ENCODE results near the gene PRPF8. TPM values are rescaled to one million over a fixed set of nuclear protein-coding genes. Genes with fewer than 3 reads are reported as not detected.

PRPF8 gene
- total and polyA plus RNA-seq, 2 of the 13 experiments (the other 11 are each of a cell fraction or from before 2014, with no cell fraction given): 112 to 179 TPM

DNA sequence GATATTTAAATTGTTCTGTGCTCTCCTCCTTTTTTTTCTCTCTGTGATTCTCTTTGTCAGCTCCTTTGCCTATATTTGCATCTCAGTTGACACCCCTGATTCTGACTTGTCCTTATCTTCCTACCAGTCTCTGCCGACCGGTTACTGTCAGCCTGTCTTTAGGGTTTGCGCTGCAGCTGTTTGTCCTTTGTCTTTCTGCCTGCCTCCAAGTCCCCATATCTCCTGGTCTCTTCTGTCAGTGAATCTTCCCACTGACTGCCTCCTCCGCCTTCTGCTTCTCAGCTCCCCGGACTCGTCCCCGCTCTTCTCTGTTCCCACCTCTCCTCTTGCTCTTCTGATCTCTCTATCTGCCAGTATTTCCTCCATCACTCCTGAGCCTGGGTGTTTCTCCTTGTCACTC lies 20.3 kb upstream of the PRPF8 start:
- BruUV-seq (replicated peaks): no TSS peak
- in situ Hi-C loops (cut with HindIII; ENCODE audit: extremely low pct_ligation_motif_present, low pct_unique_long_range_greater_than_20kb): loop anchor here (25.0 kb wide), 1 partner anchor 332 kb away; the partner anchor contains the start of genes DPH1, OVCA2 and RTN4RL1
- no peak overlapping the region for H2AFZ ChIP-seq (ENCODE audit: low read length)

More for the DNA sequence above, 20.3 kb upstream of the PRPF8 start:
- no peaks in the 10 kb centered on the region for H3K9me3 ChIP-seq (ENCODE audit: low read length)
- ChIA-PET CTCF (ENCODE audit: low intra/inter-chr PET ratio, low total read pairs) (no interaction called here), POLR2A (no interaction called here)
- H3K27ac ChIP-seq (ENCODE audit: extremely low read length, insufficient read depth, low read length): no peak overlapping the region
- TF ChIP-seq, protein P1, sequence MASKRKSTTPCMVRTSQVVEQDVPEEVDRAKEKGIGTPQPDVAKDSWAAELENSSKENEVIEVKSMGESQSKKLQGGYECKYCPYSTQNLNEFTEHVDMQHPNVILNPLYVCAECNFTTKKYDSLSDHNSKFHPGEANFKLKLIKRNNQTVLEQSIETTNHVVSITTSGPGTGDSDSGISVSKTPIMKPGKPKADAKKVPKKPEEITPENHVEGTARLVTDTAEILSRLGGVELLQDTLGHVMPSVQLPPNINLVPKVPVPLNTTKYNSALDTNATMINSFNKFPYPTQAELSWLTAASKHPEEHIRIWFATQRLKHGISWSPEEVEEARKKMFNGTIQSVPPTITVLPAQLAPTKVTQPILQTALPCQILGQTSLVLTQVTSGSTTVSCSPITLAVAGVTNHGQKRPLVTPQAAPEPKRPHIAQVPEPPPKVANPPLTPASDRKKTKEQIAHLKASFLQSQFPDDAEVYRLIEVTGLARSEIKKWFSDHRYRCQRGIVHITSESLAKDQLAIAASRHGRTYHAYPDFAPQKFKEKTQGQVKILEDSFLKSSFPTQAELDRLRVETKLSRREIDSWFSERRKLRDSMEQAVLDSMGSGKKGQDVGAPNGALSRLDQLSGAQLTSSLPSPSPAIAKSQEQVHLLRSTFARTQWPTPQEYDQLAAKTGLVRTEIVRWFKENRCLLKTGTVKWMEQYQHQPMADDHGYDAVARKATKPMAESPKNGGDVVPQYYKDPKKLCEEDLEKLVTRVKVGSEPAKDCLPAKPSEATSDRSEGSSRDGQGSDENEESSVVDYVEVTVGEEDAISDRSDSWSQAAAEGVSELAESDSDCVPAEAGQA (IDR thresholded peaks at IDR 0.05; ENCODE audit: low read depth): no peak
- TF ChIP-seq, protein P1 (CRISPR knock-in tag; IDR thresholded peaks at IDR 0.05; ENCODE audit: borderline replicate concordance): no peak
- TF ChIP-seq ZNF749 (CRISPR knock-in tag; IDR thresholded peaks at IDR 0.05; ENCODE audit: borderline replicate concordance): no peak
- TF ChIP-seq ARHGAP35 (CRISPR knock-in tag; IDR thresholded peaks at IDR 0.05; ENCODE audit: borderline replicate concordance): no peak
- no peak for TF ChIP-seq HNRNPUL1 (IDR thresholded peaks at IDR 0.05; ENCODE audit: low read depth, low read length)
- TF ChIP-seq ZNF225 (CRISPR knock-in tag; IDR thresholded peaks at IDR 0.05): no peak
- TF ChIP-seq MTF1 (CRISPR knock-in tag; IDR thresholded peaks at IDR 0.05): no peak
- TF ChIP-seq, protein P2, sequence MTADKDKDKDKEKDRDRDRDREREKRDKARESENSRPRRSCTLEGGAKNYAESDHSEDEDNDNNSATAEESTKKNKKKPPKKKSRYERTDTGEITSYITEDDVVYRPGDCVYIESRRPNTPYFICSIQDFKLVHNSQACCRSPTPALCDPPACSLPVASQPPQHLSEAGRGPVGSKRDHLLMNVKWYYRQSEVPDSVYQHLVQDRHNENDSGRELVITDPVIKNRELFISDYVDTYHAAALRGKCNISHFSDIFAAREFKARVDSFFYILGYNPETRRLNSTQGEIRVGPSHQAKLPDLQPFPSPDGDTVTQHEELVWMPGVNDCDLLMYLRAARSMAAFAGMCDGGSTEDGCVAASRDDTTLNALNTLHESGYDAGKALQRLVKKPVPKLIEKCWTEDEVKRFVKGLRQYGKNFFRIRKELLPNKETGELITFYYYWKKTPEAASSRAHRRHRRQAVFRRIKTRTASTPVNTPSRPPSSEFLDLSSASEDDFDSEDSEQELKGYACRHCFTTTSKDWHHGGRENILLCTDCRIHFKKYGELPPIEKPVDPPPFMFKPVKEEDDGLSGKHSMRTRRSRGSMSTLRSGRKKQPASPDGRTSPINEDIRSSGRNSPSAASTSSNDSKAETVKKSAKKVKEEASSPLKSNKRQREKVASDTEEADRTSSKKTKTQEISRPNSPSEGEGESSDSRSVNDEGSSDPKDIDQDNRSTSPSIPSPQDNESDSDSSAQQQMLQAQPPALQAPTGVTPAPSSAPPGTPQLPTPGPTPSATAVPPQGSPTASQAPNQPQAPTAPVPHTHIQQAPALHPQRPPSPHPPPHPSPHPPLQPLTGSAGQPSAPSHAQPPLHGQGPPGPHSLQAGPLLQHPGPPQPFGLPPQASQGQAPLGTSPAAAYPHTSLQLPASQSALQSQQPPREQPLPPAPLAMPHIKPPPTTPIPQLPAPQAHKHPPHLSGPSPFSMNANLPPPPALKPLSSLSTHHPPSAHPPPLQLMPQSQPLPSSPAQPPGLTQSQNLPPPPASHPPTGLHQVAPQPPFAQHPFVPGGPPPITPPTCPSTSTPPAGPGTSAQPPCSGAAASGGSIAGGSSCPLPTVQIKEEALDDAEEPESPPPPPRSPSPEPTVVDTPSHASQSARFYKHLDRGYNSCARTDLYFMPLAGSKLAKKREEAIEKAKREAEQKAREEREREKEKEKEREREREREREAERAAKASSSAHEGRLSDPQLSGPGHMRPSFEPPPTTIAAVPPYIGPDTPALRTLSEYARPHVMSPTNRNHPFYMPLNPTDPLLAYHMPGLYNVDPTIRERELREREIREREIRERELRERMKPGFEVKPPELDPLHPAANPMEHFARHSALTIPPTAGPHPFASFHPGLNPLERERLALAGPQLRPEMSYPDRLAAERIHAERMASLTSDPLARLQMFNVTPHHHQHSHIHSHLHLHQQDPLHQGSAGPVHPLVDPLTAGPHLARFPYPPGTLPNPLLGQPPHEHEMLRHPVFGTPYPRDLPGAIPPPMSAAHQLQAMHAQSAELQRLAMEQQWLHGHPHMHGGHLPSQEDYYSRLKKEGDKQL (CRISPR knock-in tag; IDR thresholded peaks at IDR 0.05; ENCODE audit: low read depth): no peak
- no peak for TF ChIP-seq ZNF503 (CRISPR knock-in tag; IDR thresholded peaks at IDR 0.05)
- no peak for TF ChIP-seq ZNF883 (CRISPR knock-in tag; IDR thresholded peaks at IDR 0.05; ENCODE audit: not compliant biosample characterization)
- no peak for TF ChIP-seq ZNF230 (CRISPR knock-in tag; IDR thresholded peaks at IDR 0.05)
- no peak for TF ChIP-seq NAIF1 (CRISPR knock-in tag; IDR thresholded peaks at IDR 0.05; ENCODE audit: borderline replicate concordance)
- peaks cover 0 to 4% of the 10 kb centered on the region in 2 experiments; a peak in 1 of 5 replicates for H3K27me3 ChIP-seq (ENCODE audit: control insufficient read depth in 1 of 2, insufficient read depth in 2 of 2, low read length in 2 of 2)
- ATAC-seq (no peak), DNase-seq (ENCODE audit: low spot score) (no peak), FAIRE-seq (no peak)
- H3K4me2 ChIP-seq (ENCODE audit: low read depth, low read length): no peak overlapping the region
- H4K20me1 ChIP-seq (ENCODE audit: insufficient read depth, low read length): no peaks in the 10 kb centered on the region
- H3K4me3 ChIP-seq (replicated peaks in 1 of 3; ENCODE audit: insufficient read depth in 1 of 3, low read depth in 2 of 3, low read length in 3 of 3): no peak overlapping the region
- H3K4me1 ChIP-seq (ENCODE audit: insufficient read depth, low read length): peaks cover 6% of the 10 kb centered on the region; the same call in 1 of the 2 replicates
- intact Hi-C loops (cut with micrococcal nuclease; ENCODE audit: unreplicated experiment): no loop called here
- no peak overlapping the region for H3K9ac ChIP-seq (ENCODE audit: insufficient read depth, low read depth, low read length)
- 70% methylated on average over 7 of the region's 7 CpGs for WGBS (ENCODE audit: low lambda C conversion rate)
- no peaks in the 10 kb centered on the region for H3K79me2 ChIP-seq (ENCODE audit: insufficient read depth, low read length)
- no peaks in the 10 kb centered on the region for H3K36me3 ChIP-seq (replicated peaks in 1 of 2; ENCODE audit: control insufficient read depth in 1 of 2, insufficient read depth in 2 of 2, low read length in 2 of 2)
